Ishikawa (cell line): ENCODE results near the gene NLGN1.
A peak's percentile ranks its signal among the peaks of the same experiment; 100 is the strongest.

Source experiments
- CEBPB ChIP-seq: IDR thresholded peaks from 2 replicates; pipeline ENCODE4 v1.6.1; 2012
- CREB1 ChIP-seq: IDR thresholded peaks from 2 replicates; pipeline ENCODE4 v1.6.1; 2012; ENCODE audit warnings: low read depth
- EGR1 ChIP-seq: IDR thresholded peaks from 2 replicates; pipeline ENCODE4 v1.6.1; 2012
- EP300 ChIP-seq: IDR thresholded peaks from 2 replicates; pipeline ENCODE4 v1.6.1; 2012; ENCODE audit warnings: borderline replicate concordance
- FOXM1 ChIP-seq: IDR thresholded peaks from 2 replicates; pipeline ENCODE4 v1.6.1; 2012; ENCODE audit warnings: low read depth, borderline replicate concordance
- MAX ChIP-seq: IDR thresholded peaks from 2 replicates; pipeline ENCODE4 v1.6.1; 2012
- NFIC ChIP-seq: IDR thresholded peaks from 2 replicates; pipeline ENCODE4 v1.6.1; 2012
- RAD21 ChIP-seq: IDR thresholded peaks from 2 replicates; pipeline ENCODE4 v1.6.1; 2012; ENCODE audit warnings: low read depth
- REST ChIP-seq: IDR thresholded peaks from 2 replicates; pipeline ENCODE4 v1.6.1; 2012; ENCODE audit warnings: low read depth, mild to moderate bottlenecking
- TAF1 ChIP-seq: IDR thresholded peaks from 2 replicates; pipeline ENCODE4 v1.6.1; 2012; ENCODE audit warnings: low read depth, mild to moderate bottlenecking
- TCF12 ChIP-seq: IDR thresholded peaks from 2 replicates; pipeline ENCODE4 v1.6.1; 2012; ENCODE audit warnings: low read depth
- TEAD4 ChIP-seq: IDR thresholded peaks from 2 replicates; pipeline ENCODE4 v1.6.1; 2012
- USF1 ChIP-seq: IDR thresholded peaks from 2 replicates; pipeline ENCODE4 v1.6.1; 2012
- YY1 ChIP-seq: IDR thresholded peaks from 2 replicates; pipeline ENCODE4 v1.6.1; 2012; ENCODE audit warnings: low read depth
- ZBTB7A ChIP-seq: IDR thresholded peaks from 2 replicates; pipeline ENCODE4 v1.6.1; 2012; ENCODE audit warnings: low read depth

The NLGN1 gene

GRCh38 chr3:173397161-173398110 is at the start of gene NLGN1:
Gene NLGN1 (plus strand): TSS chr3:173397744.
- TF ChIP-seq TCF12 = peak; percentile 39; the same call in 1 of the 2 replicates
- peak; percentile 8; the same call in 1 of the 2 replicates for TF ChIP-seq RAD21
- TF ChIP-seq TEAD4 = no peak
- 0 out of 2 replicates have a peak, but pooled peaks have one; percentile 51 for TF ChIP-seq ZBTB7A
- TF ChIP-seq REST = no peak
- 0 out of 2 replicates have a peak, but pooled peaks have one; percentile 8 for TF ChIP-seq YY1

- no peak for TF ChIP-seq ZBTB7A
- TF ChIP-seq RAD21 = no peak
- no peak for TF ChIP-seq USF1
- TF ChIP-seq FOXM1 = no peak
- no peak for TF ChIP-seq MAX
- no peak for TF ChIP-seq NFIC
- no peak for TF ChIP-seq CEBPB
Measured at GRCh38 chr3:173351886-173352285, 45.7 kb upstream of the NLGN1 start.

GRCh38 chr3:173354124-173354523 is 43.4 kb upstream of the NLGN1 start:
- TF ChIP-seq NFIC = no peak
- TF ChIP-seq EP300 = no peak
- TF ChIP-seq MAX = no peak
- no peak for TF ChIP-seq TAF1
- TF ChIP-seq FOXM1 = no peak
- TF ChIP-seq USF1 = no peak
- TF ChIP-seq TEAD4 = no peak
- no peak for TF ChIP-seq TCF12
- no peak for TF ChIP-seq RAD21
- TF ChIP-seq EGR1 = no peak
- TF ChIP-seq CEBPB = no peak
- no peak for TF ChIP-seq REST
- no peak for TF ChIP-seq YY1
- no peak for TF ChIP-seq CREB1

- TF ChIP-seq RAD21 (peak; percentile 73), TEAD4 (no peak)
Measured at GRCh38 chr3:173371848-173372487, 25.6 kb upstream of the NLGN1 start.

GRCh38 chr3:173380681-173381080 is 16.9 kb upstream of the NLGN1 start:
- no peak for TF ChIP-seq CEBPB

GRCh38 chr3:173395073-173395411 is 2.5 kb upstream of the NLGN1 start:
- TF ChIP-seq EP300 = no peak
- TF ChIP-seq FOXM1 = peak; percentile 91
